IMR-90 (cell line): ENCODE measurements around the gene OSBPL3.

ENCODE experiments used
- MXI1 ChIP-seq: IDR thresholded peaks from 2 replicates; pipeline ENCODE4 v1.6.1; 2012; ENCODE audit warnings: low read depth, mild to moderate bottlenecking, low read length, moderate library complexity, borderline replicate concordance
- TF ChIP-seq, protein P1 (sequence below): conservative IDR thresholded peaks from 2 replicates; pipeline ENCODE4 v1.5.1; 2012; ENCODE audit warnings: mild to moderate bottlenecking, low read depth, low read length, improper control_type of control experiment

GRCh38 chr7:24826662-24827020 is 153.3 kb downstream of the OSBPL3 start:
- TF ChIP-seq, protein P1, sequence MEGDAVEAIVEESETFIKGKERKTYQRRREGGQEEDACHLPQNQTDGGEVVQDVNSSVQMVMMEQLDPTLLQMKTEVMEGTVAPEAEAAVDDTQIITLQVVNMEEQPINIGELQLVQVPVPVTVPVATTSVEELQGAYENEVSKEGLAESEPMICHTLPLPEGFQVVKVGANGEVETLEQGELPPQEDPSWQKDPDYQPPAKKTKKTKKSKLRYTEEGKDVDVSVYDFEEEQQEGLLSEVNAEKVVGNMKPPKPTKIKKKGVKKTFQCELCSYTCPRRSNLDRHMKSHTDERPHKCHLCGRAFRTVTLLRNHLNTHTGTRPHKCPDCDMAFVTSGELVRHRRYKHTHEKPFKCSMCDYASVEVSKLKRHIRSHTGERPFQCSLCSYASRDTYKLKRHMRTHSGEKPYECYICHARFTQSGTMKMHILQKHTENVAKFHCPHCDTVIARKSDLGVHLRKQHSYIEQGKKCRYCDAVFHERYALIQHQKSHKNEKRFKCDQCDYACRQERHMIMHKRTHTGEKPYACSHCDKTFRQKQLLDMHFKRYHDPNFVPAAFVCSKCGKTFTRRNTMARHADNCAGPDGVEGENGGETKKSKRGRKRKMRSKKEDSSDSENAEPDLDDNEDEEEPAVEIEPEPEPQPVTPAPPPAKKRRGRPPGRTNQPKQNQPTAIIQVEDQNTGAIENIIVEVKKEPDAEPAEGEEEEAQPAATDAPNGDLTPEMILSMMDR = no peak
- no peak for TF ChIP-seq MXI1
